GM18951 (cell line): ENCODE measurements around the gene DYNC1H1.

Experiments
- POLR2A ChIP-seq: IDR thresholded peaks from 4 replicates; pipeline ENCODE4 v1.6.1; 2011; ENCODE audit warnings: mild to moderate bottlenecking; ENCODE audit not compliant: insufficient read length, insufficient read depth; ENCODE audit errors: extremely low read depth
- in situ Hi-C: fragments of 300-500 bp; cut with MboI; formaldehyde crosslinking; loops from one replicate; pipeline ENCODE4 v1.12.0; 2022; ENCODE audit warnings: low sequenced_read_pairs, mixed read lengths, inconsistent platforms; ENCODE audit not compliant: unreplicated experiment

DYNC1H1 gene

DNA sequence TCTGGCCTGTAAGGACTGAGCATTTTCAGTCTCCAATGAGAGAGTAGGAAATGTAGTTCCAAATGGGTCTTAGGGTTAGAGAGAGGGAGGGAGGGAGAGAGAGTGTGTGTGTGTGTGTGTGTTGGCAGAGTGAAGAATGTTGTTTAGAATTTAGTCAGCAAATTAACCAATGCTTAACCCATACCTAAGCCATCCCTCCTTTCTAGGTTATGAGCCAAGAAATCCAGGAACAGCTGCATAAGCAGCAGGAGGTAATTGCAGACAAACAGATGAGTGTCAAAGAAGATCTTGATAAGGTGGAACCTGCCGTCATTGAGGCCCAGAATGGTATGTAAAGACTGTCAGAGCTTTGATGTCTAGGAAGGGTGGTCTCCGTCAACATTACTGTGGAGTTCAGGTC, 65.6 kb downstream of the DYNC1H1 start:
- TF ChIP-seq POLR2A = no peak
- in situ Hi-C loops = no loop called here

DNA sequence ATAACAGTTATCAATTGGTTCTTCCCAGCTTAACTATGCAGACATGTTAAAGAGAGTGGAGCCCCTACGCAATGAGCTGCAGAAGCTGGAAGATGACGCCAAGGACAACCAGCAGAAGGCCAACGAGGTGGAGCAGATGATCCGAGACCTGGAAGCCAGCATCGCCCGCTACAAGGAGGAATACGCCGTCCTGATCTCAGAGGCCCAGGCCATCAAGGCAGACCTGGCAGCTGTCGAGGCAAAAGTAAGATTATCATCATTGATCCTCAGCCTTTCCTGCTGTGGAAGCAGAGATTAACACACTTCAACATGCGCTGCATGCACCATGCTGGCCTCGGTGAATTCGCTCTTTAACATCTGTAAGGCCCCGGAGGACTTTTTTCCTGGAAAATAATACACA, 68.9 kb downstream of the DYNC1H1 start:
- no peak for TF ChIP-seq POLR2A
- in situ Hi-C loops = no loop called here

DNA sequence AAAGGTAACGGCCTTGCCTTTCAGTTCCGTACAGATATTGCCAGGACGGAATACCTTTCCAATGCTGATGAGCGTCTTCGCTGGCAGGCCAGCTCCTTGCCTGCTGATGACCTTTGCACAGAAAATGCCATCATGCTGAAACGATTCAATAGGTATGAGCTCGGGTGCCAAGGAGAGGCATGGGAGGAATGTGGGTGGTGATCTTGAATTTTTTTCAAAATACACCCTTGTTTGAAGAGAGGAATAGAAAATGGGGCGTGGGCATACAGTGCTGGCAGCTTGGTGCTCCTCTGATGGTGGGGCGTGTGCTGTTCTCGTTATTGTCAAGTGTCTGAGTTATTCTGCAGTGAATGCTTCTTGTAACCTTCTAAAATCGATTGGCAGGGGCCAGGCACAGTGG, 69.9 kb downstream of the DYNC1H1 start:
- no peak for TF ChIP-seq POLR2A
- in situ Hi-C loops = no loop called here

DNA sequence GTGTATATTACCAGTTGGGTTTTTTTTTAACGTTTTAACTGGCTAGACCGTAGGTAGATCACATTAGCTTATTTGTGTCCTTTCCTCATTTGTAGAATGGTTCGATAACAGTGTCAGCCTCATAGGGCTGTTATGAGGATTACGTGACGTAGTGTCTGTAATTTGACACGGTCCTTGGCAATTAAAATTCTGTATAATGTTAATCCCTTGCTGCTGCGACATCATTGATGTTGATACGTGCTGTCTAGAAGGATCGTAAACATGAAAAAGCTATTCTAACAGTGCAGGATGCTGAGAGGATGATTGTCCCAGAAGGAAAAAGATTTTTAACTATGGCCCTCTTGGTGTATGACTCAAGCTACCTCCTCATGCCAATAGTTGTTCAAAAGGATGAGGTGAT, 71.5 kb downstream of the DYNC1H1 start:
- no peak for TF ChIP-seq POLR2A
- in situ Hi-C loops = no loop called here

DNA sequence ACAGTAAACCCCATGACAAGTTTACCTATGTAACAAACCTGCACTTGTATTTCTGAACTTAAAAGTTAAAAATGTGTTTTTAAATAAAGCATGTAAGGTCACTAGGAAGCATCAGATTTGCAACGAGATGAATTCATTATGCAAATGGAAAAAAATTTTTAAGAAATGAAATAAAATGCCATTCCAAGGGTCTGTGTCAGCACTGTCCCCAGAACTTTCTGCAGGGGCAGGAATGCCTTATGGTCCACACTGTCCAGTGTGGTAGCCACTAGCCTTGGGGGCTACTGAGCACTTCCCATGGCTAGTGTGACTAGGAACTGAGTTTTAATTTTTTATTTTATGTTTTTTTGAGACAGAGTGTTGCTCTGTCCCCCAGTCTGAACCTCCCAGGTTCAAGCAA, 73.3 kb downstream of the DYNC1H1 start:
- in situ Hi-C loops = no loop called here

DNA sequence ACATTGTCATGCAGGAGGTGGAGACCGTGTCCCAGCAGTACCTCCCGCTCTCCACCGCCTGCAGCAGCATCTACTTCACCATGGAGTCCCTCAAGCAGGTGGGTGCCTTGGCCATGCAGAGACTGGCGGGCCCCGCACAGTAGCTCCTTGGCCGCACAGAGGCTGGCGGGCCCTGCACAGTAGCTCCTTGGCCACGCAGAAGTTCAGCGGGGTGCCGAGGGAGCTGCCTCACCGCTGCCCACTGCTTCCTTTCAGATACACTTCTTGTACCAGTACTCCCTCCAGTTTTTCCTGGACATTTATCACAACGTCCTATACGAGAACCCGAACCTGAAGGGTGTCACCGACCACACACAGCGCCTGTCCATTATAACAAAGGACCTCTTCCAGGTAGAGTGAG, 74.8 kb downstream of the DYNC1H1 start:
- no peak for TF ChIP-seq POLR2A
- in situ Hi-C loops = no loop called here

More for the DNA sequence above, 73.3 kb downstream of the DYNC1H1 start:
- TF ChIP-seq POLR2A = no peak

DNA sequence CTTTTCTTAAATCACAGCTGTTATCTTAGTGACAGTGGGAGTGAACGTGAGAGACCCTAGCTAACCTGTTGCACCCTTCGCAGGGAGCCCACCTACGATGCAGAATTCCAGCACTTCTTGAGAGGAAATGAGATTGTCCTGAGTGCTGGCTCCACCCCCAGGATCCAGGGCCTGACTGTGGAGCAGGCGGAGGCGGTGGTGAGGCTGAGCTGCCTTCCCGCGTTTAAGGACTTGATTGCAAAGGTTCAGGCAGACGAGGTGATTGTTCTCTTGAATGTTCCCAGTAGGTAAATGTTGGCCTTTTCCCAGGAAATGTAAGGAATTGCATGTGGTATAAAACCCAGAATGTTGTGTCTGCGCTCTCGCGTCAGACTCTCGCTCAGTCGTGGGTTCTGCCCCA, 75.8 kb downstream of the DYNC1H1 start:
- in situ Hi-C loops = no loop called here
- TF ChIP-seq POLR2A = no peak

DNA sequence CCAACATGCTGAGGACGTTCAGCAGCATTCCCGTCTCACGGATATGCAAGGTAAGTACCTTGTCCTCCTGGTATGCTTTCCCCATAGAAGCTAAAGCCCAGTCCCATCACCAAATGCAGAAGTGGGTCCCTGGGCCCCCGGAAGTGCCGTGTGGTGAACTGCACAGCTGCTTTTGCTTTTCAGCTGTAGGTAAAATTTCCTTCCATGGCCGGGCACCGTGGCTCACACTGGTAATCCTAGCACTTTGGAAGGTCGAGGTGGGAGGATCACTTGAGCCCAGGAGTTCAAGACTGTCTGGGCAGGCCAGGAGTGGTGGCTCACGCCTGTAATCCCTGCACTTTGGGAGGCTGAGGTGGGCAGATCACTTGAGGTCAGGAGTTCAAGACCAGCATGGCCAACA, 78.3 kb downstream of the DYNC1H1 start:
- no peak for TF ChIP-seq POLR2A
- in situ Hi-C loops = no loop called here

DNA sequence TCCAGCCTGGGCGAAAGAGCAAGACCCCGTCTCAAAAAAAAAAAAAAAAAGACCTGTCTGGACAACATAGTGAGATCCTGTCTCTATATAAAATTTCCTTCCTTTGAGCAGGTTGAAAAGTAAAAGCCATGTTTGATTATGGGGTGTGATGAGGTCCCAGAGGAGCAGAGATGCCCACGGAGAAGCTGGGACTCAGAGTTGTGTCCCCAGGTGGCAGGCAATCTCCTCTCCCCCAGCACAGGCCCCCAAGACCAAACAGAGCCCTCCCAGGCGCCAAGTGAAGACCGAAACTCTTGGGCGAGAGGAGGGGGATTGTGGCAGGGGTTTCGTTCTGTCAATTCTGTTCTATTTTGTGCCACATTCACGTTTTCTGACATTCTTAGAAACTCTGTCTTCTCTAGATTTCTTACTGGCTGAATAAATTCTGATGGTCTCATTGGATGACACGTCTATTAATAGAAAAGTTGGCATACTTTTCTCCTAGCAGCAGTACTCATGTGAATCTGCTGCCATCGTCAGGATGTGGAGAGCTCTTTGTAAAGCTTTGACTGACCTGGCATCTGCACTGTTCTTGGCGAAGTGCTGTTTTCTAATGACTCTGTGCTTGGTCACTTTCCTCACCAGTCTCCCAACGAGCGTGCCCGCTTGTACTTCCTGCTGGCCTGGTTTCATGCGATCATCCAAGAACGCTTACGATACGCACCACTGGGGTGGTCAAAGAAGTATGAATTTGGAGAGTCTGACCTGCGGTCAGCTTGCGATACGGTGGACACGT, 79.1 kb downstream of the DYNC1H1 start:
- in situ Hi-C loops = no loop called here
- no peak for TF ChIP-seq POLR2A

DNA sequence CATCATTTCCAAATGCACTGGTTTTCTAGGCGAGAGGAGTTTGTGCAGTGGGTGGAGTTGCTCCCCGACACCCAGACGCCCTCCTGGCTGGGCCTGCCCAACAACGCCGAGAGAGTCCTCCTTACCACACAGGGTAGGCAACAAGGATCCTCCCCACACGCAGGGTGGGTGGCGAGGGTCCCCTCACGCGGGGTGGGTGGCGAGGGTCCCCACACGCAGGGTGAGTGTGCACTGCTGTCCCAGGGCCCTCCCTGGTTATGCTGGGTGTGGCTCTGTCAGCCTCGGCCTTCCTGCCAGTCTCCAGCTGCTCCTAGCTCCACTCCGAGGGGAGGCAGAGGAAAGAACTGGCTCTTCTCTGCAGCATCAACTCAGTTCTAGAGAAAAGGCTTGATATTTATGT, 80.2 kb downstream of the DYNC1H1 start:
- in situ Hi-C loops = no loop called here
- no peak for TF ChIP-seq POLR2A

DNA sequence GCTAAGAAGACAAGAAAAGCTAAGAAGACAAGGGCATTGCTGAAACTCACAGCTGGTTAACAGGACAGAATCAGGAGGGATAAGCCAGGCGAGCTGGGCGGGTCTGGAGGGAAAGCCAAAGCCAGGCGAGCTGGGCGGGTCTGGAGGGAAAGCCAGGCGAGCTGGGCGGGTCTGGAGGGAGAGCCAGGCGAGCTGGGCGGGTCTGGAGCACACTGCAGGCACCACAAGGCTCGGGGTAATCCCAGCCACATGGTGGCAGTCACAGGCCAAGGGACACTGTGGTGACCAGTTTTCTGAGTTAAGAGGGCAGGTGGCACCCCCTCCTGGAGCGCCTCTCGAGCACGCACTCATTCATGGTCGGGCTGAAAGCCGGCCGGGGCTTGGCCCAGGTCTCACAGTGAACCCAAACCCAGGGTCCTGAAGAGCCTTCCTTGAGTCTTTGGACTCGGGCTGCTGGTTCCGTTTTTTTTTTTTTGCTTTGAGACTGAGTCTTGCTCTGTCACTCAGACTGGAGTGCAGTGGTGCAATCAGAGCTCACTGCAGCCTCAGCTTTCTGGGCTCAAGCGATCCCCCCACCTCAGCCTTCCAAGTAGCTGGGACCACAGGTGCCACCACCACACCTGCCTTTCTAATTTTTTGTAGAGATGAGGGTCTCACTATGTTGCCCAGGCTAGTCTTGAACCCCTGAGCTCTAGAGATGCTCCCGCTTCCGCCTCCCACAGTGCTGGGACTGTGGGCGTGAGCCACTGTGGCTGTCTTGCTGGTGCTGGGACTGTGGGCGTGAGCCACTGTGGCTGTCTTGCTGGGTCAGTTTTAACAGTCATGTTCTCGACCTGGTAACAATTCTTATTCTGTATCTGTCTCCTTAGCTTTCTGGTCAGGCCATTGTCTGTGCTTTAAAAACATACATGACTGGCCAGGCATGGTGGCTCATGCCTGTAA, 82.2 kb downstream of the DYNC1H1 start:
- no peak for TF ChIP-seq POLR2A
- in situ Hi-C loops = no loop called here

DNA sequence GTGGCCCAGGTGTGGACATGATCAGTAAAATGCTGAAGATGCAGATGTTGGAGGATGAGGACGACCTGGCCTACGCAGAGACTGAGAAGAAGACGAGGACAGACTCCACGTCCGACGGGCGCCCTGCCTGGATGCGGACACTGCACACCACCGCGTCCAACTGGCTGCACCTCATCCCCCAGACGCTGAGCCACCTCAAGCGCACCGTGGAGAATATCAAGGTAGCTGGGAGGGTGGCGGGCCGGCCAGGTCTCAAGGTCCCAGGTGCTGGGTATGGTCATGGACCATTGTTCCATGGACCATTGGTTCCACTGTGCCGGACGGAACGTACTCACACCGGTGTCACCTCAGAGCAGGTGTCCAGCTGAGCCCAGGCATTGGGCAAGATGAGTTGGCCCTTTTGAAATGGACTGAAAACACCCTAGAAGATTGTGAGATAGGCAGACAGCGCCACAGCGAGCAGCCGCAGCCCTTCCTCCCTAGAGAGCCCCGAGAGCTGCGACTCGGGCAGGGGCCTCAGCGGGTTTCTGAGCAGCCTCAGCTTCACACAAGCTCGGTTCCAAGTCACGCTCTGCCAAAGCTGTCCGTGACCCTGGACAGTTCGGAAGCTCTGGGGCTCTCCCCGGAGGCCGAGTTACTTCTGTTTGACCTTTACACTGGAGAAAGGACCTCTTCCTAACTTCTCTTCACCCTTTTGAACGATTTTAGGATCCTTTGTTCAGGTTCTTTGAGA, 83.6 kb downstream of the DYNC1H1 start:
- no peak for TF ChIP-seq POLR2A
- in situ Hi-C loops = no loop called here
